Natural killer cell (primary cell): ENCODE results near the gene CSPG4. TPM values are rescaled to one million over a fixed set of nuclear protein-coding genes. Genes with fewer than 3 reads are reported as not detected.
"Not testable (repeated sequence)": the region's sequence is repeated elsewhere in the genome, so short reads cannot be mapped to it uniquely, and the experiment has no call there.

Source experiments
- ATAC-seq, 3 donors: fragments of 150-1000 bp in 2 of 3; fragments of 200-7000 bp in 1 of 3; cut with Tn5 transposase; 1 replicate in 1 of 3; 2 replicates in 2 of 3; pipeline ENCODE4 v1.10.0; 2021; ENCODE audit warnings: mild to moderate bottlenecking in 2 of 3, moderate library complexity in 2 of 3
- DNase-seq, 2 donors: peaks; one replicate each; pipeline versions ENCODE4 v3.0.0 to v3.0.0-alpha.2; 2013 to 2021; ENCODE audit warnings: mixed read lengths in 1 of 2
- H3K27ac ChIP-seq: one replicate; pipeline ENCODE4 v1.5.1; 2013; ENCODE audit warnings: mild to moderate bottlenecking, low read length
- H3K27me3 ChIP-seq: one replicate; pipeline ENCODE4 v1.6.1; 2013; ENCODE audit warnings: low read length; ENCODE audit not compliant: control insufficient read depth, insufficient read depth
- H3K36me3 ChIP-seq: one replicate; pipeline ENCODE4 v1.6.1; 2013; ENCODE audit warnings: low read length; ENCODE audit not compliant: control insufficient read depth, insufficient read depth
- H3K4me1 ChIP-seq: one replicate; pipeline ENCODE4 v1.6.1; 2013; ENCODE audit warnings: low read length; ENCODE audit not compliant: control insufficient read depth, insufficient read depth
- H3K4me3 ChIP-seq: one replicate; pipeline ENCODE4 v1.5.1; 2013; ENCODE audit warnings: low read length
- H3K9me3 ChIP-seq: one replicate; pipeline ENCODE4 v1.6.1; 2013; ENCODE audit warnings: low read length; ENCODE audit not compliant: control insufficient read depth, insufficient read depth
- H3K27ac Mint-ChIP-seq, 2 donors: one replicate each; pipeline ENCODE4 v1.8.0; 2022; ENCODE audit warnings: mild to moderate bottlenecking in 2 of 2, mixed read lengths in 2 of 2, moderate library complexity in 1 of 2
- H3K27me3 Mint-ChIP-seq, 2 donors: one replicate each; pipeline ENCODE4 v1.8.0; 2022; ENCODE audit warnings: low read depth in 2 of 2, mixed read lengths in 2 of 2
- H3K36me3 Mint-ChIP-seq: one replicate; pipeline ENCODE4 v1.8.0; 2022; ENCODE audit warnings: mixed read lengths
- H3K4me1 Mint-ChIP-seq, 2 donors: one replicate each; pipeline ENCODE4 v1.8.0; 2022; ENCODE audit warnings: mixed read lengths in 2 of 2
- H3K4me3 Mint-ChIP-seq: one replicate; pipeline ENCODE4 v1.8.0; 2022; ENCODE audit warnings: mild to moderate bottlenecking, moderate library complexity, mixed read lengths
- H3K9me3 Mint-ChIP-seq, 2 donors: one replicate each; pipeline ENCODE4 v1.8.0; 2022; ENCODE audit warnings: mixed read lengths in 2 of 2
- CTCF ChIP-seq: fragments of 200-600 bp; IDR thresholded peaks from one replicate; pipeline ENCODE4 v1.8.0; 2022; ENCODE audit warnings: antibody characterized with exemption
- WGBS: methylation state at CpG from one replicate; pipeline ENCODE4 v1.1.7; 2013; ENCODE audit warnings: missing lambda C conversion rate; ENCODE audit not compliant: insufficient coverage; 5-methylcytosine and 5-hydroxymethylcytosine counted together
- intact Hi-C: fragments of 100-400 bp; cut with micrococcal nuclease; formaldehyde crosslinking; loops from one replicate; pipeline ENCODE4 v1.14.2; 2022
- total RNA-seq, 4 donors: library from RNA; stranded (reverse); fragments of 120-200 nt in 1 of 4; gene quantifications; one replicate each; pipeline versions ENCODE4 v1.2.3 to v1.2.4, GENCODE V29; 2013 to 2022

CSPG4 gene
- under 1 TPM; 0.05 to 0.09 (median 0.07) TPM for total RNA-seq
- total RNA-seq (2013) = 0.88 TPM

GRCh38 chr15:75712668-75713337 lies at the start of gene CSPG4:
Gene CSPG4, minus strand, starts transcription at chr15:75712848. Its CDS starts 93 bp downstream, at chr15:75712755.
- H3K27ac Mint-ChIP-seq = no peak within 1 kb of the TSS
- Histone ChIP-seq H3K9me3 (no peaks in the 10 kb centered on the region), H3K27me3 (peaks cover 5% of the 10 kb centered on the region), H3K27ac (no peak within 1 kb of the TSS), H3K4me1 (no peaks in the 10 kb centered on the region), H3K4me3 (no peak within 1 kb of the TSS), H3K36me3 (no peaks in the 10 kb centered on the region)
- no peaks in the 10 kb centered on the region for H3K9me3 Mint-ChIP-seq
- DNase-seq = no peak
- no peak within 1 kb of the TSS for H3K4me3 Mint-ChIP-seq
- peaks cover 0 to 14% of the 10 kb centered on the region in 2 donors for H3K27me3 Mint-ChIP-seq
- H3K36me3 Mint-ChIP-seq = no peaks in the 10 kb centered on the region
- no peak for TF ChIP-seq CTCF
- WGBS = 13% methylated on average over 36 of the region's 36 CpGs
- intact Hi-C loops = no loop called here
- no peak for ATAC-seq
- no peaks in the 10 kb centered on the region for H3K4me1 Mint-ChIP-seq

GRCh38 chr15:75762357-75762718 lies 49.7 kb upstream of the CSPG4 start:
- H3K4me3 Mint-ChIP-seq, H3K27ac Mint-ChIP-seq, H3K27ac ChIP-seq, ATAC-seq, H3K27me3 ChIP-seq, H3K4me3 ChIP-seq, intact Hi-C loops, H3K9me3 Mint-ChIP-seq, DNase-seq, H3K9me3 ChIP-seq, H3K36me3 Mint-ChIP-seq, H3K36me3 ChIP-seq: not testable (repeated sequence)
- H3K27me3 Mint-ChIP-seq = peaks cover 7 to 44% of the 10 kb centered on the region in 2 donors
- H3K4me1 ChIP-seq = peaks cover 11% of the 10 kb centered on the region
- H3K4me1 Mint-ChIP-seq = peaks cover 8 to 14% of the 10 kb centered on the region in 2 donors
- WGBS = 71% methylated on average over 2 of the region's 4 CpGs

GRCh38 chr15:75761446-75762356 lies 49.1 kb upstream of the CSPG4 start:
- no peak overlapping the region for H3K27ac ChIP-seq
- H3K4me3 ChIP-seq = no peak overlapping the region
- ATAC-seq (no peak), DNase-seq (no peak)
- H3K27me3 ChIP-seq = no peaks in the 10 kb centered on the region
- H3K9me3 Mint-ChIP-seq = no peaks in the 10 kb centered on the region
- H3K4me3 Mint-ChIP-seq = no peak overlapping the region
- H3K36me3 Mint-ChIP-seq = no peaks in the 10 kb centered on the region
- peaks cover 11% of the 10 kb centered on the region for H3K4me1 ChIP-seq
- H3K27me3 Mint-ChIP-seq = peaks cover 7 to 44% of the 10 kb centered on the region in 2 donors
- H3K9me3 ChIP-seq = no peaks in the 10 kb centered on the region
- H3K4me1 Mint-ChIP-seq = peaks cover 8 to 14% of the 10 kb centered on the region in 2 donors
- TF ChIP-seq CTCF = no peak
- H3K27ac Mint-ChIP-seq = no peak overlapping the region
- intact Hi-C loops = no loop called here
- H3K36me3 ChIP-seq = no peaks in the 10 kb centered on the region
- WGBS = 93% methylated on average over 9 of the region's 10 CpGs

- intact Hi-C loops = no loop called here
- Histone ChIP-seq H3K4me3 (no peak overlapping the region), H3K4me1 (peaks cover 11% of the 10 kb centered on the region), H3K27me3 (no peaks in the 10 kb centered on the region), H3K9me3 (no peaks in the 10 kb centered on the region), H3K36me3 (no peaks in the 10 kb centered on the region), H3K27ac (no peak overlapping the region)
- WGBS = 97% methylated on average over 10 of the region's 14 CpGs
- DNase-seq = no peak
- H3K4me3 Mint-ChIP-seq = peak overlapping the region; percentile 29
- no peak overlapping the region for H3K27ac Mint-ChIP-seq
- peaks cover 7 to 39% of the 10 kb centered on the region in 2 donors for H3K27me3 Mint-ChIP-seq
- peaks cover 8 to 14% of the 10 kb centered on the region in 2 donors for H3K4me1 Mint-ChIP-seq
- H3K36me3 Mint-ChIP-seq = no peaks in the 10 kb centered on the region
- no peaks in the 10 kb centered on the region for H3K9me3 Mint-ChIP-seq
- ATAC-seq = no peak
- TF ChIP-seq CTCF = no peak
These were observed 48.2 kb upstream of the CSPG4 start for GRCh38 chr15:75760704-75761435.

GRCh38 chr15:75760131-75760520 lies 47.5 kb upstream of the CSPG4 start:
- WGBS = 97% methylated on average over 5 of the region's 7 CpGs
- H3K27ac Mint-ChIP-seq, H3K9me3 Mint-ChIP-seq, DNase-seq, intact Hi-C loops, H3K27ac ChIP-seq, H3K36me3 ChIP-seq, H3K4me3 ChIP-seq, H3K9me3 ChIP-seq, H3K36me3 Mint-ChIP-seq, H3K27me3 ChIP-seq, ATAC-seq, H3K4me3 Mint-ChIP-seq: not testable (repeated sequence)
- Mint-ChIP-seq H3K27me3 (peaks cover 7 to 43% of the 10 kb centered on the region in 2 donors), H3K4me1 (peaks cover 8 to 14% of the 10 kb centered on the region in 2 donors)
- peaks cover 11% of the 10 kb centered on the region for H3K4me1 ChIP-seq
